Caki2 (cell line): ENCODE data around the gene TP53INP2. TPM values are rescaled to one million over a fixed set of nuclear protein-coding genes. Genes with fewer than 3 reads are reported as not detected.
"Not testable (repeated sequence)": the region's sequence is repeated elsewhere in the genome, so short reads cannot be mapped to it uniquely, and the experiment has no call there.

ENCODE experiments used
- DNase-seq: peaks from one replicate; pipeline ENCODE4 v3.0.0-alpha.2; 2015; ENCODE audit warnings: low read depth
- in situ Hi-C: cut with HindIII; loops from 2 replicates; pipeline ENCODE4 v1.10.0; 2016; ENCODE audit warnings: low sequenced_read_pairs, low pct_unique_long_range_greater_than_20kb, mixed read lengths
- total RNA-seq: library from RNA; depleted of rRNA; stranded (reverse); fragments of >200 nt; shearing (Covaris generic); gene quantifications from 2 replicates; pipeline ENCODE4 v1.2.3, GENCODE V29; 2014; ENCODE audit warnings: low replicate concordance; rRNA removed

TP53INP2 gene
- total RNA-seq: 0.20 and 0.84 TPM in 2 replicates

GRCh38 chr20:34704177-34705007, at the start of gene TP53INP2:
TSS of gene TP53INP2 (plus strand) at chr20:34704344. CDS start at chr20:34708740, 4,396 bp downstream.
- DNase-seq: peak; percentile 73
- in situ Hi-C loops: no loop called here

GRCh38 chr20:34658654-34659053, 45.5 kb upstream of the TP53INP2 start:
- in situ Hi-C loops, DNase-seq: not testable (repeated sequence)

- in situ Hi-C loops: not testable (repeated sequence)
- DNase-seq: peak; percentile 29
Measured at GRCh38 chr20:34661811-34662210, 42.3 kb upstream of the TP53INP2 start.

- in situ Hi-C loops: no loop called here
- no peak for DNase-seq
Measured at GRCh38 chr20:34663213-34663943, 40.8 kb upstream of the TP53INP2 start.

- in situ Hi-C loops, DNase-seq: not testable (repeated sequence)
Measured at GRCh38 chr20:34664751-34665150, 39.4 kb upstream of the TP53INP2 start.

- in situ Hi-C loops: no loop called here
- no peak for DNase-seq
Measured at GRCh38 chr20:34669094-34669493, 35.0 kb upstream of the TP53INP2 start.

GRCh38 chr20:34673412-34673811, 30.7 kb upstream of the TP53INP2 start:
- in situ Hi-C loops: no loop called here
- DNase-seq: no peak

- in situ Hi-C loops: no loop called here
- no peak for DNase-seq
Measured at GRCh38 chr20:34675561-34675960, 28.6 kb upstream of the TP53INP2 start.

- no peak for DNase-seq
Measured at GRCh38 chr20:34675993-34676641, 28.0 kb upstream of the TP53INP2 start.

GRCh38 chr20:34676642-34677373, 27.3 kb upstream of the TP53INP2 start, which contains the start of gene PIGU:
TSS of gene PIGU (minus strand) at chr20:34677092. CDS start at chr20:34677085, 7 bp downstream.
- peak; percentile 97 for DNase-seq
- in situ Hi-C loops: no loop called here

More at GRCh38 chr20:34675993-34676641, 28.0 kb upstream of the TP53INP2 start:
- in situ Hi-C loops: no loop called here

- in situ Hi-C loops: no loop called here
- no peak for DNase-seq
Measured at GRCh38 chr20:34680586-34681175, 23.5 kb upstream of the TP53INP2 start.

GRCh38 chr20:34683667-34684066, 20.5 kb upstream of the TP53INP2 start:
- in situ Hi-C loops: no loop called here
- DNase-seq: no peak

- no peak for DNase-seq
- in situ Hi-C loops: no loop called here
Measured at GRCh38 chr20:34689486-34689885, 14.7 kb upstream of the TP53INP2 start.

GRCh38 chr20:34691838-34692237, 12.3 kb upstream of the TP53INP2 start:
- DNase-seq: no peak
- in situ Hi-C loops: no loop called here

- in situ Hi-C loops: no loop called here
Measured at GRCh38 chr20:34693414-34693813, 10.7 kb upstream of the TP53INP2 start.

GRCh38 chr20:34701405-34702085, 2.6 kb upstream of the TP53INP2 start:
- peak; percentile 23 for DNase-seq
- in situ Hi-C loops: no loop called here

More at GRCh38 chr20:34693414-34693813, 10.7 kb upstream of the TP53INP2 start:
- no peak for DNase-seq

- in situ Hi-C loops: no loop called here
- no peak for DNase-seq
Measured at GRCh38 chr20:34703061-34703423, 1.1 kb upstream of the TP53INP2 start.
